DMS53 (cell line): Measurements from ENCODE around the gene CAMTA2.

Experiments
- DNase-seq: peaks from one replicate; lab custom pipeline; 2025; lab: John Stamatoyannopoulos, UW

The CAMTA2 gene

GRCh38 chr17:4967539-4968485 is 19.7 kb downstream of the CAMTA2 start, which contains the start of gene SPAG7:
Gene SPAG7, minus strand, starts transcription at chr17:4967817. Its CDS starts 13 bp downstream, at chr17:4967804.
- peak; percentile 95 for DNase-seq

DNA sequence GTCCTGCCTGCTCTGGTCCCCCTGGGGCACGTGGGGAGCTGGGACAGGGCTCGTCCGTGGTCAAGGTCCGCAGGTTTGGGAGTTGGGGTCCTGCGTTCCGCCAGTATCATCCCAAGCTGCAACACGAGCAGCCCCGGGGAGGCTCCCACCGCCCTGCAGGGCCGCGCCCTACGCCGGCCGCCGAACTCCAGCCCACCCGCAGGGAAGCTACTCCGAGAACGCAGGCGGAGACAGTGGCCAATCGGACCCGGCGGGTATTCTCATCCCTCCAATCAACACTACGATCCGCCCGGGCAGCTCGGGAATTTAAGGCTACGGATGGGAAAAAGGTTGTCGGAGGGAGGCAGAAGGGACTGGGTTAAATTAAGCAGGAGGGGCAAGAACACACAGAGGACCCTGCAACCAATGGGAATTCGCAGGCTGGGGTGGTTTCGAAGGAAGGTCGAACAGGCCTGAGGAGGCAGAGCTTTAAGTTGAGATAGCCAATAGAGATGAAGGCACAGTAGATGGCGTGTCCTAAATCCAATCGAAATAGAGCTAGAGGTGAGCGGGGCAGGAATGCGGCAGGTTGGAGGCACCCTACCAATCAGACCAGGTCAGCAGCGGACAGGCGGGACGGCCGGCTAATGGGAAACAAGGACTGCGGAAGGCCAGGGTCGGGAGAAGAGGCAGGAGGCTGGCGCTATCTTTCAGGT is 20.5 kb downstream of the CAMTA2 start:
- peak; percentile 98 for DNase-seq

GRCh38 chr17:4965311-4965986 is 22.0 kb downstream of the CAMTA2 start:
- DNase-seq: no peak

DNA sequence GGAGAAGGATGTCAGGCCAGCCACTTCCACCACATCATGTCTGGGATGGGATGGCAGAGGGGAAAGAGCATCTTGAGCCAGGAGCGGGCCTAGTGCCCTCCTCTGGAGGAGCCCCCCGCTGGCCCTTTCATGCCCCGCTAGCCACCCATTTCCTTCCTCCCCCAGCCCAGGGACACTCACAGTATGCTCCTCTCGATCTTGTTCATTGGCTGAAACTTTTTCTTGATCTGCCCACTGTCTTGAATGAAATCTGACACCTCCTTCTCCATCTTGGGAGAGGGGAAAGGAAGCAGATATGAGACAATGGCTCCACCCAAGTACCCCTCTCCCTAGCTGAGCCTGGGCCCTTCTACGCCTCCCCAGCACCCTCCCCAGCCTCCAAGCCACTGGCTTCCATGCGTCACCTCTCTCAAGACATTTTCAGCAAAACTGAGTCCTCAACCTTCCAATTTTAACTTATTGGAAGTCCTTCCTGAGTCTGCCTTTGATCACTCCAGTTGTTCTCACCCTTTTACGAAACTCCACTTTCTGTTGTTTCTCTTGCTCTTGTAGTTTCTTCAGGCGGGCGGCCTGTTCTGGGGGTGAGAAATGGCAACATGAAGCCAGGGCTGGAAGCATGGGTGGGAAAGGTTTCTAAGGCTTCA is 27.1 kb downstream of the CAMTA2 start:
- DNase-seq: no peak

DNA sequence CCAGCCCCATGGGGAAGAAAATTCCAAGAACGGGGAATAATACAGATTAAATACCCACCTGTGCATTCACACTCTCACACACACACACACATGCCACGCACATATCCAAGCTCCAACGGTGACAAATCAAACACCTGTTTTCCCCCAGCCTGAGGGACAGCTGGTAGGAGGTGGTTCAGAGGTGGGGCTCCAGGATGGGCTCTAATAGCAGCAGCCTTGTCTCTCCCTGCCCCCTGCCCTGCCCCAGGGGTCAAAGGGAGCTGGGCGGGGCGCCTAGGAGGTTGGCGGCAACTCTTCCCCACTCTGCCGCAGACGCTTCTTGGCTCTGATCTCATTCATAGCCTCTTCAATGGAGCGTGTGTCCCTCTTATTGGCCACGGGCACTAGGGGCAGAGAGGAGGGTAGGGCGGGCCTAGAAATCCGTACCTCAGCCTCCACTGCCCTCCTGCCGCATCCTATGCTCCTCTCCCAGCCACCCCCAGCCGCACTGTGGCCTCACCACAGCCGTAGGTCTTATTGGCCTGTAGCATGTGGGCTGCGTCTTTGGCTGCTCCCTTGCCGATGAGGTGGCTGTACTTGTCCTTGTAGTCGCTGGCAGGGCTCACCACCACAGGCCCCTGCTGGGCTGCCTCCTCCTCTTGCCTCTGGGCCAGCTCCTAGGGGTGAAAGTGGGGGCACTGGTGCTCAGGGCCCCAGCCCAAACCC is 28.1 kb downstream of the CAMTA2 start:
- no peak for DNase-seq

DNA sequence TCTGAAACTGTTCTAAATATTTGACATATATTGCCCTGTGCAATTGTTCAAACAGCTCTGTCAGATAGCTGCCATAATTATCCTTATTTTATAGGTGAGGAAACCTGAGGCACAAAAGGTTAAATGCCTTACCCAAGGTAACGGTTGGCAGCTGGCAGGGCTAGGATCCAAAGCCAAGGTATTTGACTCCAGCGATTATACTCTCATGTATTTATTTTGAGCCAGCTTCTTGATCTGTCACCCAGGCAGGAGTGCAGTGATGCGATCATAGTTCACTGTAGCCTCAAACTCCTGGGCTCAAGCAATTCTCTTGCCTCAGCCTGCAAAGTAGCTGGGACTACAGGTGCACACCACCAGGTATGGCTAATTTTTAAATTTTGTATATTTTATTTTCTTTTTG is 29.4 kb downstream of the CAMTA2 start:
- no peak for DNase-seq

GRCh38 chr17:4956493-4957061 is 30.9 kb downstream of the CAMTA2 start:
- DNase-seq: no peak

DNA sequence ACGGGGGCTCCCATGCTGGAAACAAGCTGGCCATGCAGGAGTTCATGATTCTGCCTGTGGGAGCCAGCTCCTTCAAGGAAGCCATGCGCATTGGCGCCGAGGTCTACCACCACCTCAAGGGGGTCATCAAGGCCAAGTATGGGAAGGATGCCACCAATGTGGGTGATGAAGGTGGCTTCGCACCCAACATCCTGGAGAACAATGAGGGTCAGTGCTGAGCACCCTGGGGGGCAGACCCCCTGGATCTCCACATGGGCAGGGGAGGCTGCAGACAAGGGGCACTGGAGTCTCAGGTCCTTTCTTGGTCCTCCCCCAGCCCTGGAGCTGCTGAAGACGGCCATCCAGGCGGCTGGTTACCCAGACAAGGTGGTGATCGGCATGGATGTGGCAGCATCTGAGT is 32.4 kb downstream of the CAMTA2 start:
- DNase-seq: no peak

DNA sequence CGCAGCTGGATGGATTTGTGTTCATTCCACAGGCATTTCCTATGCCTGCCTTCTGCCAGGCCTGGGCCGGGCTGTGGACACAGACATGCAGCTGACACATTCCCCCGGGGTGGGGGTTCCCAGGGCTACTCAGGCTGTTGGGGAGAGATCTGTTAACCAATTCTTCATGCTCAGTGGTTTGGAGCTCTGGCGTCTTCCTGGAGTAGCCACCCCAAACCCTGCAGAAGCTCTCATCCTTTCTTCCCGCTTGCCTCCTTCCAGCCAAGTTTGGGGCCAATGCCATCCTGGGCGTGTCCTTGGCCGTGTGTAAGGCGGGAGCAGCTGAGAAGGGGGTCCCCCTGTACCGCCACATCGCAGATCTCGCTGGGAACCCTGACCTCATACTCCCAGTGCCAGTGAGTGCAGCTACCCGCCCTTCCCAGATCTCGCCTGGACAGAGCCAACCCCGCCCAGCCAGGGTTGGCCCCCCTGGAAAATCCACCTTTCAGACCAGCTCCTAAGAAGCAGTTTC is 34.0 kb downstream of the CAMTA2 start:
- no peak for DNase-seq

DNA sequence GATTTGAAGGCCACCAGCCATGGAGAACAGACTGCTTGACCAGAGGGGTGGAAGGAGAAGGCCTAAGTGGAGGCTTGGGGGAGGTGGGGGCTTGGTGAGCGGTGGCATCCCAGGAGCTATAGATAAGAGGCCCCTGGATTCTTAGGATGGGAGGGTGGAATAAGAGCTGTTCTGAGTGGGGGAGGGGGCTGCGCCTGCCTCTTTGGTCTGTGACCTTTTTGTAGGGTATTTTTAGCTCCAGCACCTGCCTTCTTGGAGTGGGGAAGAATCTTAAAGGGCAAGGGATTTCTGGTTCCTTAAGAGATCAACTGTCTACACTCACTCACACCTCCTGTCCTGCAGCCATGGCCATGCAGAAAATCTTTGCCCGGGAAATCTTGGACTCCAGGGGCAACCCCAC is 36.0 kb downstream of the CAMTA2 start:
- no peak for DNase-seq

DNA sequence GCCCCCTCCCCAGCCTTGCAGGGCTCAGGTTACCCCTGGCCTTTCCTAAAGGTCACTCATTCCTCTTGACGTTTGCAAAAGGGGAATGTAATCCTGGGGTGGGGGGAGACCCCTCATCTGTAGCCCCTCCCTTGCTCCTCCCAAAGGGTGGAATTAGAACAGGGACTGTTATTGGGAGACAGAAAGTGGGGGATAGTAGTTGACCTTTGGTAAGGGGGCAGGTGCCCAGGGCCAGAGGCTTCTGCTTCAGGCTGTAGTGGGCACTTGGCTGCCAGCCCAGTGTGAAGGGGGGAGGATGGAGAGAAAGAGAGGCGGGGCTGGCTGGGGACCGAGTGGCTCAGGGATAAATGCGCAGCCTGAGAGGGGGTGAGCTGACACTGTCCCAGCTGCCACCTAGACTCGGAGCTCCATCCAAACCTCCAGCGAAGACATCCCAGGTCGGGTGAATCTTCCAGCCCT is 36.7 kb downstream of the CAMTA2 start, which contains the start of gene ENO3:
ENO3 (plus strand) TSS at position 374 of the 459 bp plus-strand sequence. CDS start 711 bp downstream, outside the sequence.
- peak; percentile 64 for DNase-seq

DNA sequence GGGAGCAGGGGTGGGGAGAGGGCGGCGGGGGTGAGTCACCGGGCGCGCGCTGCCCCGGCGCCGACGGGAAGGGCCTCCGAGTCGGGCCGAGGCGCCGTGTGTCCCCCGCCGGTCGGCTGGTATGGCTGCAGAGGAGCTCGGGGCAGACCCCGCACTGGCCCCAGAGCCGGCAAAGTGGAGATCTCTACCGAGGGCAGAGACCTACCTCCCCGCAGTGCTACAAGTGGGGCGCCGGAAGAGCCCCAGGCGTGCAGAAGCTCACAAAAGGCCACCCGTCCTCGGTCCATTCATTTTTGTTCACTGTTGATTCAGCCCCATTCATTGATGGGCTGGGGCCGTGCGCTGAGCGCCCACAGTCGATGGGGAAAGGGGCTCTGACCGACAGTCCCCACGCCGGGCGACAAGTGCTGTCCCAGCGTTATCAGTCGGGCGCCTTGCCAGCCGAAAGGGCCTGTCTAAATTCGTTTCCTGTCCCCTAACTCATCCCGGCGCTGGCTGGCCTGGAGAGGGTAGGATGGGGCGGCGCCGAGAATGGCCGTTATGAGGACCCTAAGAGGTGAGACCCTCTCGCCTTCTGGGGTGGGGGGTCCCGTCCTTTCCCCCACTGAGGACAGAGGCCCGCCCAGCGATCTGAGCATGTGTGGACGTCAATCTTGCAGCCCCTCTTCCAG is 37.3 kb downstream of the CAMTA2 start:
- DNase-seq: peak; percentile 71

DNA sequence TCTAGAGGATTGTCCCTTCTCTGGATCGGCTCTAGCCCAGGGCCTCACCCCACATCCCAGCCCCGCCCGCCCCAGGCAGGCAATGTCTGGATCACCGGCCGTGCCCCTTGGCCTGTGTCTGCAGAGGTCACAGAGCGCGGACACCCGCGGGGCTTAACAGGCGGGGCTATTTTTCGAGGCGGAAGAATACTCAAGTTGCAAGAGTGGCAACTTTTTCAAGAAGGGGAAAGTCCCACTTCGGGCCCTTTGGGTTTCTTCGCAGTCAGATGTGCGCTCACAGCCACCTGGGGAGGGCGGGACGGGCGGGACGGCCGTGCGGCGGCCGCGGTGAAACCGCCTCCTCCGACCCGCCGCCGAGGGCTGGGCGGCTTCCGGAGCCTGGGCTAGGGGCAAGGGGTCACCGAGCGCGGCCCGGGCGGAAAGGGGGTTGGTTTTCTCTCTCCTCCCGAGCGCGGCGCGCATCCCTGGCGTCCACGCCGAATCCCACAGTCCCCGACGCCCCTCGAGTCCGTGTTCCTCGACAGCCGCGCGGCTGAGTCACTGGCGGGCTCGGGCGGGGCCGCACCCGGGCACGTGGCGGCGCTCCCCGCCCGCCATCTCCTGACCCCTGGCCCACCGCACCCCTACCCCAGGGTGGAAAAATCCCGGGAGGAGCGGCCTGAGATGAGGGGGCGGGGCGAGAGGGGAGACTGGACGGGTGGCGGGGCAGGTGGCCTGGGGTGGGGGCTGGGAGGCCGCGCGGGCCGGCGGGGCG is 38.0 kb downstream of the CAMTA2 start:
- peak; percentile 88 for DNase-seq

GRCh38 chr17:4948931-4949320 is 38.5 kb downstream of the CAMTA2 start:
- DNase-seq: peak; percentile 93

GRCh38 chr17:4948166-4948930 is 39.1 kb downstream of the CAMTA2 start, which contains the start of gene PFN1:
Gene PFN1, minus strand, starts transcription at chr17:4948530. Its CDS starts 136 bp downstream, at chr17:4948394.
- DNase-seq: peak; percentile 91

DNA sequence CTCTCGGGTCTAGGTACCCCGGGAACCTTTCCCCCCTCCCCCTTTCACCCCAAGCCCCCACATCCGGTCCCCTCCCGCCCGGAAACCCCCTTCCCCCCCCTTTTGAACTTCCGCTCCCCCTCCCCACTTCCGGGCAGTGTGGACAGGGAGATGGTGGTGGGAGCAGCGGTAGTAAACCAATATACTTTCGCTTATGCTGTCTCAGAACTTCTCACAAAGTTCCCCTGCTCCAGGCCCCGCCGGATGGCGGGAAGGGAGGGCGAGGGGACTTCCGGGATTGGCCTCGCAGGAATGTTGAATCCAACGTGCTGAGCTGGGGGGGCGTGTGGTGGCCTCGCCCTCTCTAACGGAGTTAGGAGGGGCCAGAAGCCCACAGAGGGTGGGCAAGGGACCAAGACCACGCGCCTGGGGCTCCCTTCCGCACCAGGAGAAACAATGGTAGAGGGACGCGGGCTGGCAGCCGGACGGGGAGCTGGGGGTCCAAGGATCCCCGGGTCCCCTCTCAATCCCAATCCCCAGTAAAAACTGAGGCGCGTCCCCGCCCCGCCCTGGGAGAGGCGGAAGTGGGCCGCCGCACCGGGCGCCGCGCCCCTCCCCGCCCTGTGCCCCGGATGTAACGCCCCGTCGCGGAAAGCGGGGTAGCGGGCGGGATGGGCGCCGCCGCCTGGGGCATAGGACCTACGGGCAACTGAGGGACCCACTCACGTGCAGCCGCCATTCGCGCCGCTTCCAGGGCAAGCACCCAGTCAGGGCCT is 39.9 kb downstream of the CAMTA2 start:
- DNase-seq: peak; percentile 65

DNA sequence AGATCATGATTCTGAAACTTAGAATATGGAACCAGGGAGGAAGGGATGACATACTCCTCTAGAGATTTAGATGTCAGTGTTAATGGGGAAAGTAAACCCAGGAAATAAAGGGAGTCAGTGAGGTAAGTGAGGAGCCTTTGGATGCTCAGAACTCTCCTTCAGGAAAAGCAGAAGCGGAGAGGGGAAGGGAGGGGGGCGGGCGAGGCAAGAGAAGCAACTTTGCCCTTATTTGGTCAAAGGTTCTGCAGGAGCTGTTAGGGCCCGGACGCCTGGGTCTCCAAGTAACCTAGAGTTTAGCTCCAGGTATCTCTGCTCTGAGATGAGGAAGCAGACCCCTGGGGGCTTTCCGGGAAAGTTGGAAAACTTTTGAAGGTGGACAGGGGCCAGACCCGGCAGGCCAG is 40.5 kb downstream of the CAMTA2 start:
- peak; percentile 47 for DNase-seq
